ENCODE measurements around the gene BRD4.

The BRD4 gene

GRCh38 chr19:15188851-15189250, 143.5 kb downstream of the BRD4 start:
- DNase-seq: no peak

- peak; percentile 12 for DNase-seq
Measured at GRCh38 chr19:15187026-15188007, 145.0 kb downstream of the BRD4 start.
